GM18520 (cell line): ENCODE measurements around the gene SMOC2.

Experiments used
- ATAC-seq: cut with Tn5 transposase; IDR thresholded peaks from one replicate; pipeline ENCODE4 v1.9.1; 2021; ENCODE audit not compliant: unreplicated experiment

SMOC2 gene

DNA sequence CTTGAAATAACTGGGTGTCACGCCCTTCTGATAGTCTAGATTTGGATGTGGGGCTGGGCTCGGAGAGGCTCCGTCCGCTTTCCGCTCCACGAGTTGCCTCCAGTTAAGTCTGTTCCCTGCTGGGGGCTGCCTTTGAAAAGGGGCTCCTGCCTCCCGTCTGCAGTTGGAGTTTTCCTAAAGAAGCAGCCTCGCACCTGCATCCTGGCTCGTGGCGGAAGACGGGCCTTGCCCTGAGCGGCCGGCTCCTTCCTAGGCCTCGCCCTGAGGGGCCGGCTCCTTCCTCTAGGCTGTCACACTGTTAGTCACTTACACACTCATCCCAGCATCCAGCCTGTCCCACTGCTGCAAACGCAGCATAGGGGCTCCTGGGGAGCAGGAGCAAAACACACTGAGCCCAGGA is 74.4 kb downstream of the SMOC2 start:
- ATAC-seq: no peak

GRCh38 chr6:168516944-168517741 is 76.2 kb downstream of the SMOC2 start:
- ATAC-seq: no peak

- ATAC-seq: no peak
Observed at GRCh38 chr6:168517742-168518347, 76.9 kb downstream of the SMOC2 start.

DNA sequence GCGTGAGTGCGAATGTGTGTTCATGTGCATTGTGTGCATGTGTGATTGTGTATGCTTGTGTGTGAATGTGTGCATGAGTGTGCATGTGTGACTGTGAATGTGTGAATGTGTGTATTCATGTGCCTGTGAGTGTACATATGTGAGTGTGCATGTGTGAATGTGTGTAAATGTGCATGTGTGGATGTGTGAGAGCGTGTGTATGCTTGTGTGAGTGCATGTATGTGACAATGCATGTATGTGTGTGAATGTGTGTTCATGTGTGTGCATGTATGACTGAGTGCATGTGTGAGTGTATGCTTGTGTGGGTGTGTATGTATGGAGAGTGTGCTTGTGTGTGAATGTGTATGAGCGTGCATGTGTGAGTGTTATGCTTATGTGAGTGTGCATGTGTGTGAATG is 77.4 kb downstream of the SMOC2 start:
- ATAC-seq: no peak

DNA sequence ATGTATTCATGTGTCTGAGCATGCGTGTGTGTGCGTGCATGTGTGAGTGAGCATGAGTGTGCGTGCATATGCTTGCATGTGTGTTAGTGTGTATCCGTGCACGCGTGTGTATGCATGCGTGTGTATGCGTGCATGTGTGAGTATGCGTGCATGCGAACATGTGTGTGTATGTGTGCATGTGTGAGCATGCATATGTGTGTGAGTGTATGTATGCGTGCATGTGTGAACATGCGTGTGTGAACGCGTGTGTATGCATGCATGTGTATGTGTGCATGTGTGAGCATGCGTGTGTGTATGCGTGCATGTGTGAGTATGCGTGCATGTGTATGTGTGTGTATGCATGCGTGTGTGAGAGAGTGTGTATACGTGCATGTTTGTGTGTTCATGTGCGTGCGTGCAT is 77.9 kb downstream of the SMOC2 start:
- ATAC-seq: no peak

GRCh38 chr6:168520233-168520632 is 79.2 kb downstream of the SMOC2 start:
- no peak for ATAC-seq

DNA sequence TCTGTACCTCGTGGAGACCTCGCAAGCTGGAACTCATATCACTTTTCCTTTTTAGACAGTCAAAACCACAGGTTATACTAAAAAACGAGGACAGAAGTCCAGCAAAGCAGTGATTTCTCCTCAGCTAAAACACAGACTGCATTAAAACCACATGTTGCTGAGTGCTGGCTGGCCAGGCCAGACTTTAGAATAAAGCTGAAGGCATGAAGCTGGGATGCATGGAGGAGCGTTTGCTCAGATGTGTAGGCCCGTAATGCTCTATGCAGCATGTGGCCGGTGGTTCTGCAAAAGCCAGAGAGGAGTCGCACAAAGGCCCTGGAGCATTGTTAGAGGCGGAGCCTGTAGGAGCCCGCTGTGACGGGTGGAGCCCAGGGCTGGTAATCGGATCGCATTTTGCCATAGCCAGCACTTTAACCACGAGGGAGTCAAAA is 83.6 kb downstream of the SMOC2 start:
- no peak for ATAC-seq

DNA sequence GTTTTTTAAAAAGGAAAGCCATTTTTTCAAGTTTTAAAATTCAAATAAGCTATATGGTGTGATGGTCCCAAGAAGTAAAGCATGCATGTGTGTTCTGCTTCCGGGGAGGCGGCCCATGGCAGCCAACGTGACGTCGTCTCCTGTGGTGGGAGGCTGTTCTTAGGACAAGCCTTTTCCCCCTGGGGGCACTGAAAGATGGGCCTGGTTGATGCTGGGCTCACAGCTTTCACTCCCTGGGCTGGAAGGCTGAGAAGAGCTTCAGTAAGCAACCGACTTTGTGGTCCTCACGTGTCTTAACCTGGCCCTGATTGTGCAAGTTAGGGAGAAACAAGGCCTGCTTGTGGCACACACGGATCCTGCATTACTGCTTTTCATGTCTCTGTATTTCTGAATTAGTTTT is 84.1 kb downstream of the SMOC2 start:
- no peak for ATAC-seq

DNA sequence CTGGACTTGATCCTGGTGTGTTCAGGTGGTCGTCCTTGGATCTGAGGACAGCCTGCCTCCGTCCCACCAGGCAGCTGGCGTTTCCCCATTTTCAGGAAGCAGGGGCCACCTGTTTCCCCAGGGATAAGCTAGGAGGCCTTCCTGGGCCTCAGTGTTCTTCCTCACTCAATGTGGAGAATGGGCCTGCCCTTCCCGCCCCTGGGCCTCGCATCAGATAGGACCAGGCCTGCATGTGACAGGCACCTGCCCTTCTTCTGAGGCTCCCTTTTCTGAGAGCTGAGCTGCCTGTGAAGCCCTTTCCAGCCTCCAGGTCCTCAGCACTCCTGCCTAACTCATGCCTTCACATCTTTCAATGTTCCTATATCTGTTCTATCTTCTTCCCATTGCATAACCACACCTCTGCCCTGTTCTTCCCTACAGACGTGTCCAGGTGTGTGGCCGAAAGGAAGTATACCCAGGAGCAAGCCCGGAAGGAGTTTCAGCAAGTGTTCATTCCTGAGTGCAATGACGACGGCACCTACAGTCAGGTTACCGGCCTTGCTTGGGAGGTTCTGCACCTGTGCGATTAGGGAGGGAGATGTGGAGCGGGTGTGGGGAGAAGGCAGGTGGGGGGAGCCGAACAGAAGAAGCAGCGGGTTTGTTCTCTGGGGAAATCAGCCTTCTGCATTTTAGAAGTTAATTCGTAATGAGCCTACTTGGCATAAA is 85.1 kb downstream of the SMOC2 start:
- no peak for ATAC-seq

GRCh38 chr6:168526841-168527281 is 85.9 kb downstream of the SMOC2 start:
- ATAC-seq: no peak

- ATAC-seq: no peak
Observed at GRCh38 chr6:168527451-168528210, 86.6 kb downstream of the SMOC2 start.

DNA sequence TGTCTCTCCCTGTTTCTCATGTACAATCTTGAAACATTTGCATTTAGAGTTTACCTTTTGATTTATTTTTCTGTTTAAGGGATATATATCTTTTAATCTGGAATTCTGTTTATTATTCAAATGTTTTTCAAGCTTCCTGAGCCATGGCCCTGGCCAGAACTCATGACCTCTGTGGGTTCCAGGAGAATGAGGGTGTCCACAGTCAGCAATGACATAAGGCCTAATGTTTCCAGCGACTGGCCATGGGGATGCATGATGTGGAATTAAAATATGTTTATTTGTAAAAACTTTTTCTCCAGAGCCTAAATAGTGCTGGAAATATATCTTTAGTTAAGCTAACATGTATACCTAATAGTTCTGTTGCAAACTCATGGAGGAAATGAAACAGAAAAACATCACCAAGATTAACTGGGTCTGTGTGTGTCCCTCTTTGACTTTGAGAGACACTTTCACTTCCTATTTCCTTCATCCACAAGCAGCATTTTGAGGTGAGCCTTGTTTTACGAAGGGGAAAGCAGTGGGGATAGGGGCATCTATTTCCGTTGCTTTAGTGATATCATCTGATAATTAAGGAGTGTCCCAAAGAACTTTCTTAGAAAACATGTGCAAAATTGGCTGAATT is 87.6 kb downstream of the SMOC2 start:
- ATAC-seq: no peak

DNA sequence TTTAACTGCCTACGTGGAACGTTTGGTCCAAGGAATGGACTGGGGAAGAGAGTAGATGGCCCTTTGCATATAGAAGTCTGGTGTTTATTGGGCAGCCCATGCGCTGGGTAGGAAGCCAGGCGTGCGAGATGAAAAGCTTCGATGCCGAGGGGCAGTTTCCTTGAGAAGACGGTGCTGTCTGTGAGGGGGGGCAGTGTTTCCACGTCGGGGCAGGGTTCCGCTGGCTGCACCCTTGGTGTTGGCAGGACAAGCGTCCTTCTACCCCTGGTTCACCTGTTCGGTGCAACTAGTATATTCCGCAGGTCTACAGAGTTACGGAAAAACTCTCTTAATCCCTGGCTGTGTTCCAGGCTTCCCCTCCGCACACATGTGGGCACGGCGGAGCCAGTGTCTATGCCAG is 88.2 kb downstream of the SMOC2 start:
- no peak for ATAC-seq

DNA sequence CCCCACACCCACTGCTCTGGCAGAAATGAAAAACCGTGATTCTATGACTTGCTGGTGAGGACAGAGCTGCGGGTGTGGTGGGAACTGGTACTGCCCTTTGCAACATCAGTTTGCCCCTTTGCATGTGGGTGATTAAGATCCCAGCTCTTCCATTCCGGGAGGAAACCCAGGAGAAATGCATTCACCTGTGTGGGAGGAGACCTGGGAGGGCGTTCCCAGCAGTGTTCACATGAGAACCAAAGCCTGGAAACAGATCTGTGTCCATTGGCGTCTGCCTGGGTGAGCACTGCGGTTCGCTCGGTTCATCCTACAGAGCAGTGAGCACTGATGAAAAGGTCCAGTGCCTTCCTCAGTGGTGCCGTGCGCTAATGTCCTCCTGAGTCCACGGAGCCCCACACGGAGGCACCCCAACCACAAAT is 89.7 kb downstream of the SMOC2 start:
- ATAC-seq: no peak

DNA sequence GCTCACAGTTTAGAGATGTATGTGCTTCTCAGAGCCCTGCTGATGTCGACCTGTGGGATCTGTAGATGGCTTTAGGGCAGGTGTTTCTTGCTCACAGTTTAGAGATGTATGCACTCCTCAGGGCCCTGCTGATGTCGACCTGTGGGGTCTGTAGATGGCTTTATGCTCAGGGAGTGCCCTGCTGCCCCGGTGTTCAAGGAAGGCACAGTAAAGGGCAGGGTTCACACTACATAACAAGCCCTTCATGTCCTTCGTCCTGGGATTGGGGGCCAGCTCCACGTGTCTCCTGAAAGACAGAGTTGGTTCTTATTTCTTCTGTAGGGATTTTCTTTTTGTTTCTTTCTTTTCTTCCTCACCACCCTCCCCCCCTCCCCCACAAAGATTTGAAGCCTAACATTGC is 91.1 kb downstream of the SMOC2 start:
- no peak for ATAC-seq

DNA sequence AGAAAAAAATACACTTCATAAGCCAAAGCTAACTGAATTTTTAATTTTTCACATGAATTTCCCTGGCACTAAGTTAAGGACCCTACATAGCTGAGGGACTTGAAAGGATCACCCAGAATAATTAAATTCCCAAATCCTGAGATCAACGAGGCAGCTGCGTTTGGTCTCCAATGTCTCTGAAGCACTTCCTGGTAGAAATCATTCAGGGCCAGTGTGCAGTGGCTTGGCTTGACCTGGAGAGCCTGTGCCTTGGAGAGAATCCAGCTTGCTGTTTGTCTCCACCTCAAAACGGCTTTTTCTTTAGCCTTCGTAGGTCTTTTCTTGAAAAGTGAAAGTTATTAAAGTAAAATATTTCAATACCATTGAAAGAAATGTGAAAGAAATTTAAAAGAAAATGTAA is 92.4 kb downstream of the SMOC2 start:
- no peak for ATAC-seq

DNA sequence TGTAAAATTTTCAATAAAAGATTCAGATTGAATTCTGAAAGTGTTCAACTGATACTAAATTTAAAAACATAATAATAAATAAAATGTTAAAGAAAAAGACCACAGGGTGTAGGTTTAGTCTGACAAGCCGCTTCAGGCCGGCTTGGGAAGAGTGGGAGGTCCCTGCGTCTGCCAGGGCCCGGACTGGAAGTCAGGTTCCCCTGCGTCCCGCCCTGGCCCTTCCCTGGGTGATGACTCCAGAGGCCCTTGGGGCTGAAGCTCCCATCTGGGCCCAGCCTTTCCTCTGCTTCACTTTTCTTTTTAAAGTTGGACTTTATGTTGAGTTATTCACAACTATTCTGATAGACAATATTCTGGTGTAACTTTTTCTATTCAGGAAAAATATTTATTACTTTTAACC is 93.3 kb downstream of the SMOC2 start:
- ATAC-seq: no peak

DNA sequence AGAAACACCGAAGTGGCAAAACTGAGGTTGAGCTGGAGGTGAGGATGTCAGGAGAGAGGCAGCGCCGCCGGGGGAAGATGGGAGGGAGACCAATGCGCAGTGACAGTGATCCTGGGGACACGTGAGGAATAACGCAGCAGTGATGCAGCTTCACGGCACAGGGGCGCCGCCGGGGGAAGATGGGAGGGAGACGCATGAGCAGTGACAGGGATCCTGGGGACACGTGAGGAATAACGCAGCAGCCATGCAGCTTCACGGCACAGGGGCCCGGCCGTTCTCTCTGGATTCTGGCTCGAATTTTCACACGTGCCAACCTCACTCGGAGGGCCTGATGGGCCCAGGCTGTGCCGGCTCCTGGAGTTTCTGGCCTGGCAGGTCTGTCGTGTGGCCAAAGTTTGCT is 94.7 kb downstream of the SMOC2 start:
- no peak for ATAC-seq

- no peak for ATAC-seq
Observed at GRCh38 chr6:168536196-168536595, 95.2 kb downstream of the SMOC2 start.

- no peak for ATAC-seq
Observed at GRCh38 chr6:168536665-168537539, 95.9 kb downstream of the SMOC2 start.
